Stimulated activated CD8-positive, alpha-beta memory T cell treated with anti-CD3 and anti-CD28 coated beads, Interleukin-12 subunit alpha, Interleukin-12 subunit beta, amount 100 ng/mL, for 1 hour (primary cell): ENCODE results near the gene NDUFB10.

Source experiments
- DNase-seq: peaks from one replicate; pipeline ENCODE4 v3.0.0-alpha.2; 2020; ENCODE audit warnings: low read depth

Gene NDUFB10

GRCh38 chr16:2002406-2003230 lies 43.3 kb downstream of the NDUFB10 start:
- DNase-seq, result no peak

GRCh38 chr16:2003231-2003826 lies 44.0 kb downstream of the NDUFB10 start:
- DNase-seq, result no peak

- DNase-seq, result peak; percentile 69
Measured at GRCh38 chr16:2003827-2004641, 44.7 kb downstream of the NDUFB10 start.

- no peak for DNase-seq
Measured at GRCh38 chr16:2004795-2005517, 45.6 kb downstream of the NDUFB10 start.

- no peak for DNase-seq
Measured at GRCh38 chr16:2005646-2006045, 46.3 kb downstream of the NDUFB10 start.

GRCh38 chr16:2006317-2006716 lies 47.0 kb downstream of the NDUFB10 start:
- no peak for DNase-seq

- no peak for DNase-seq
Measured at GRCh38 chr16:2007081-2007836, 47.9 kb downstream of the NDUFB10 start.

- DNase-seq, result no peak
Measured at GRCh38 chr16:2008009-2008526, 48.7 kb downstream of the NDUFB10 start.

GRCh38 chr16:2008631-2009163 lies 49.4 kb downstream of the NDUFB10 start:
- no peak for DNase-seq

- DNase-seq, result no peak
Measured at GRCh38 chr16:2009164-2009711, 49.9 kb downstream of the NDUFB10 start.

GRCh38 chr16:2009791-2010510 lies 50.6 kb downstream of the NDUFB10 start, which contains the start of gene ZNF598:
Gene ZNF598 (minus strand): TSS chr16:2009821.
- peak; percentile 64 for DNase-seq
